ENCODE results near the gene TMEM240.

DNA sequence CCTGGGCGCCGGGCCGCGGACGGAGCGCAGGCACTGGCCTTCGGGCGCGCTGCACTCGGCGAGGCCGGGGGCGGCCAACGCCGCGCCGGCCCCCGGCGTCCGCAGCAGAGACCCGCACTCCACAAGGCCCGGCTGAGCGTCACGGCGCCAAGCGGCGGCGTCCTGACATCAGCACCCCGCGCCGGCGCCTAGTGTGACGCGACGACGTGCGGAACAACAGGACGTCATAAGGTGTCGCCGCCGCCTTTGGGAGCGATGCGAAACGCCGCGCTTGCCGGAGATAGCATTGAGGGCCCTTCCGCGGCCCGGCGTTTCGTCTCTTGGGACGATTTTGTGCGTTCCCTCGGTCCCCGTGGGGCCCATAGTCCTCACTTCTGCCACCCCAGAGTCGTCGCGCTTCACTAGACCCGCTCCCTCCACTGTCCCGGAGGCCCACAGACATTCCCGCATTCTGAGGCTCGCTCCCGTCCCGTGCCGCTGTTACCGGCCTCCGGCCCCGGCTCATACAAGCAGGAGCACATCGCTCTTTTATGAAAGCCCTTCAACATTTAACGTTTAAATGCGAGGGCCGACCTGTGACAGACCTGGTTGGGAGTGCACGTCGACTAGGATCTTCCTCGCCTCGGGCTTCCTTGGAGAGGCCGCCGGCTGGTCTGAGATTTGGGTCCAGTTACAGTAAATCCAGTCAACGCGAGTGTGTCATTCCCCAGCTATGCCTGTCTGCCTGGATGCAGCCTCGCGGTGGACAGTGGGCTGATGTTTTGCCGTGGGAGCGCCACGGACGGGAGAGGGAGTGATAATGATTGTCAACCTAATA, 34.5 kb upstream of the TMEM240 start, which contains the start of gene SSU72:
- TF ChIP-seq EP300 (IDR thresholded peaks at IDR 0.05; ENCODE audit: borderline replicate concordance) (no peak), RAD21 (IDR thresholded peaks at IDR 0.05; ENCODE audit: low read depth) (no peak)
- TF ChIP-seq, protein P1, sequence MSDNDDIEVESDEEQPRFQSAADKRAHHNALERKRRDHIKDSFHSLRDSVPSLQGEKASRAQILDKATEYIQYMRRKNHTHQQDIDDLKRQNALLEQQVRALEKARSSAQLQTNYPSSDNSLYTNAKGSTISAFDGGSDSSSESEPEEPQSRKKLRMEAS (IDR thresholded peaks at IDR 0.05) = peak; percentile 54
